Liver (tissue), 9 donors: Measurements from ENCODE around the gene CDC42SE2. TPM values are rescaled to one million over a fixed set of nuclear protein-coding genes. Genes with fewer than 3 reads are reported as not detected.

Experiments
- DNase-seq: peaks from one replicate; pipeline ENCODE4 v3.0.0-alpha.2; 2017; ENCODE audit warnings: low spot score
- H3K27ac ChIP-seq, 2 donors: one replicate each; pipeline ENCODE4 v1.7.0; 2013; ENCODE audit warnings: inconsistent platforms in 2 of 2, low read length in 2 of 2, control low read depth in 1 of 2, low read depth in 1 of 2, mild to moderate bottlenecking in 1 of 2
- H3K27me3 ChIP-seq, 4 donors: one replicate each; pipeline versions ENCODE4 v1.6.1 to v1.7.0; 2013; ENCODE audit warnings: low read length in 3 of 4, inconsistent platforms in 1 of 4, mild to moderate bottlenecking in 1 of 4, moderate library complexity in 1 of 4; ENCODE audit not compliant: control insufficient read depth in 4 of 4, insufficient read depth in 4 of 4
- H3K36me3 ChIP-seq, 4 donors: one replicate each; pipeline versions ENCODE4 v1.6.1 to v1.7.0; 2013; ENCODE audit warnings: low read length in 3 of 4, mild to moderate bottlenecking in 3 of 4, low read depth in 1 of 4, moderate library complexity in 1 of 4; ENCODE audit not compliant: control insufficient read depth in 4 of 4, insufficient read depth in 3 of 4
- H3K4me1 ChIP-seq, 4 donors: one replicate each; pipeline versions ENCODE4 v1.6.1 to v1.7.0; 2013; ENCODE audit warnings: low read length in 3 of 4, mild to moderate bottlenecking in 3 of 4, moderate library complexity in 1 of 4; ENCODE audit not compliant: control insufficient read depth in 4 of 4, insufficient read depth in 4 of 4
- H3K4me3 ChIP-seq, 3 donors: one replicate each; pipeline versions ENCODE4 v1.6.1 to v1.7.0; 2013; ENCODE audit warnings: low read length in 3 of 3, control low read depth in 1 of 3, low read depth in 1 of 3, mild to moderate bottlenecking in 1 of 3
- H3K9ac ChIP-seq, 2 donors: one replicate each; pipeline ENCODE4 v1.7.0; 2013; ENCODE audit warnings: low read length in 2 of 2, mild to moderate bottlenecking in 2 of 2, moderate library complexity in 2 of 2, control low read depth in 1 of 2, low read depth in 1 of 2
- H3K9me3 ChIP-seq, 4 donors: one replicate each; pipeline versions ENCODE4 v1.6.1 to v1.7.0; 2013; ENCODE audit warnings: low read length in 3 of 4; ENCODE audit not compliant: control insufficient read depth in 4 of 4
- ATF3 ChIP-seq: IDR thresholded peaks from 2 replicates; pipeline ENCODE4 v1.6.1; 2016; ENCODE audit warnings: antibody characterized with exemption
- CTCF ChIP-seq: fragments of 150-350 bp; IDR thresholded peaks from 2 replicates; pipeline ENCODE4 v1.5.1; 2017; ENCODE audit warnings: improper control_type of control experiment, low read depth, low read length; ENCODE audit not compliant: missing input control
- EGR1 ChIP-seq, 2 donors: IDR thresholded peaks; 2 replicates each; pipeline ENCODE4 v1.6.1; 2016 to 2018; ENCODE audit warnings: antibody characterized with exemption in 2 of 2, low read depth in 2 of 2
- FOXA2 ChIP-seq: IDR thresholded peaks from 2 replicates; pipeline ENCODE4 v1.6.1; 2016; ENCODE audit warnings: antibody characterized with exemption
- GABPA ChIP-seq, 2 donors: IDR thresholded peaks in 1 of 2; conservative IDR thresholded peaks in 1 of 2; 2 replicates each; pipeline ENCODE4 v1.6.1; 2016; ENCODE audit warnings: antibody characterized with exemption in 2 of 2, mild to moderate bottlenecking in 1 of 2, moderate library complexity in 1 of 2
- HNF4A ChIP-seq, 2 donors: conservative IDR thresholded peaks; 2 replicates each; pipeline ENCODE4 v1.6.1; 2016; ENCODE audit warnings: antibody characterized with exemption in 2 of 2, mild to moderate bottlenecking in 2 of 2
- HNF4G ChIP-seq: IDR thresholded peaks from 2 replicates; pipeline ENCODE4 v1.6.1; 2016; ENCODE audit warnings: antibody characterized with exemption
- JUND ChIP-seq, 2 donors: IDR thresholded peaks; 2 replicates each; pipeline ENCODE4 v1.6.1; 2016; ENCODE audit warnings: antibody characterized with exemption in 2 of 2
- MAX ChIP-seq: IDR thresholded peaks from 2 replicates; pipeline ENCODE4 v1.6.1; 2016; ENCODE audit warnings: antibody characterized with exemption
- NR2F2 ChIP-seq: IDR thresholded peaks from 2 replicates; pipeline ENCODE4 v1.6.1; 2016; ENCODE audit warnings: antibody characterized with exemption
- RAD21 ChIP-seq, 2 donors: IDR thresholded peaks; 2 replicates each; pipeline ENCODE4 v1.6.1; 2016; ENCODE audit warnings: antibody characterized with exemption in 2 of 2, mild to moderate bottlenecking in 2 of 2
- REST ChIP-seq: IDR thresholded peaks from 2 replicates; pipeline ENCODE4 v1.6.1; 2016; ENCODE audit warnings: antibody characterized with exemption, mild to moderate bottlenecking
- RXRA ChIP-seq, 2 donors: IDR thresholded peaks; 2 replicates each; pipeline ENCODE4 v1.6.1; 2017 to 2018; ENCODE audit warnings: antibody characterized with exemption in 2 of 2, mild to moderate bottlenecking in 1 of 2
- SP1 ChIP-seq: IDR thresholded peaks from 2 replicates; pipeline ENCODE4 v1.6.1; 2018; ENCODE audit warnings: antibody characterized with exemption, mild to moderate bottlenecking
- TAF1 ChIP-seq: conservative IDR thresholded peaks from 2 replicates; pipeline ENCODE4 v1.6.1; 2016; ENCODE audit warnings: antibody characterized with exemption, mild to moderate bottlenecking
- YY1 ChIP-seq: IDR thresholded peaks from 2 replicates; pipeline ENCODE4 v1.6.1; 2016; ENCODE audit warnings: antibody characterized with exemption, mild to moderate bottlenecking
- WGBS: extraction: QIAGEN DNeasy Blood & Tissue Kit; methylation state at CpG from one replicate; pipeline ENCODE4 v1.1.7; 2013; 5-methylcytosine and 5-hydroxymethylcytosine counted together
- polyA plus RNA-seq, 2 donors: library from polyadenylated mRNA; stranded (reverse) in 1 of 2; unstranded in 1 of 2; fragments of 200-250 nt in 1 of 2; fragments of >200 nt in 1 of 2; fragmentation: Nextera tagmentation in 1 of 2; extraction: Ambion mirVana in 1 of 2; gene quantifications; one replicate each; pipeline versions ENCODE4 v1.2.1 to v1.2.3, GENCODE V29; 2013 to 2015
- total RNA-seq, 2 donors: library from RNA; depleted of rRNA; stranded (reverse); fragments of >200 nt; gene quantifications; one replicate each; pipeline ENCODE4 v1.2.3, GENCODE V29; 2014
- TF ChIP-seq, protein P1 (sequence below): IDR thresholded peaks from 2 replicates; pipeline ENCODE4 v1.6.1; 2016; ENCODE audit warnings: antibody characterized with exemption
- donor health status: healthy.
- donor health status: healthy.
- donor health status: healthy.
- donor health status: healthy.
- donor health status: healthy.

Gene CDC42SE2
- total and polyA plus RNA-seq, 4 donors = 7.8 to 31.7 (median 17.0) TPM

GRCh38 chr5:131272724-131273123, 8.9 kb downstream of the CDC42SE2 start:
- H3K9me3 ChIP-seq = no peaks in the 10 kb centered on the region
- no peaks in the 10 kb centered on the region for H3K27me3 ChIP-seq
- 50% methylated on average over 2 of the region's 2 CpGs for WGBS
- no peak overlapping the region for H3K27ac ChIP-seq
- H3K9ac ChIP-seq = peak overlapping the region in 1 of 2 donors; percentile 19
- peaks cover 0 to 13% (median 2%) of the 10 kb centered on the region in 4 donors for H3K4me1 ChIP-seq
- DNase-seq = no peak
- H3K4me3 ChIP-seq = no peak overlapping the region
- TF ChIP-seq NR2F2 (no peak), RAD21 (IDR thresholded peaks at IDR 0.05) (no peak), SP1 (no peak), RXRA (IDR thresholded peaks at IDR 0.05) (no peak), EGR1 (IDR thresholded peaks at IDR 0.05; ENCODE audit: low read depth in 2 of 2) (no peak), GABPA (IDR thresholded peaks at IDR 0.05 in 1 of 2, conservative IDR thresholded peaks at IDR 0.05 in 1 of 2) (no peak), JUND (IDR thresholded peaks at IDR 0.05) (no peak), CTCF (no peak), HNF4G (no peak), TAF1 (no peak), HNF4A (conservative IDR thresholded peaks at IDR 0.05) (no peak), YY1 (no peak), ATF3 (no peak)
- TF ChIP-seq, protein P1, sequence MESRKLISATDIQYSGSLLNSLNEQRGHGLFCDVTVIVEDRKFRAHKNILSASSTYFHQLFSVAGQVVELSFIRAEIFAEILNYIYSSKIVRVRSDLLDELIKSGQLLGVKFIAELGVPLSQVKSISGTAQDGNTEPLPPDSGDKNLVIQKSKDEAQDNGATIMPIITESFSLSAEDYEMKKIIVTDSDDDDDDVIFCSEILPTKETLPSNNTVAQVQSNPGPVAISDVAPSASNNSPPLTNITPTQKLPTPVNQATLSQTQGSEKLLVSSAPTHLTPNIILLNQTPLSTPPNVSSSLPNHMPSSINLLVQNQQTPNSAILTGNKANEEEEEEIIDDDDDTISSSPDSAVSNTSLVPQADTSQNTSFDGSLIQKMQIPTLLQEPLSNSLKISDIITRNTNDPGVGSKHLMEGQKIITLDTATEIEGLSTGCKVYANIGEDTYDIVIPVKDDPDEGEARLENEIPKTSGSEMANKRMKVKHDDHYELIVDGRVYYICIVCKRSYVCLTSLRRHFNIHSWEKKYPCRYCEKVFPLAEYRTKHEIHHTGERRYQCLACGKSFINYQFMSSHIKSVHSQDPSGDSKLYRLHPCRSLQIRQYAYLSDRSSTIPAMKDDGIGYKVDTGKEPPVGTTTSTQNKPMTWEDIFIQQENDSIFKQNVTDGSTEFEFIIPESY = no peak
- H3K36me3 ChIP-seq = no peaks in the 10 kb centered on the region

DNA sequence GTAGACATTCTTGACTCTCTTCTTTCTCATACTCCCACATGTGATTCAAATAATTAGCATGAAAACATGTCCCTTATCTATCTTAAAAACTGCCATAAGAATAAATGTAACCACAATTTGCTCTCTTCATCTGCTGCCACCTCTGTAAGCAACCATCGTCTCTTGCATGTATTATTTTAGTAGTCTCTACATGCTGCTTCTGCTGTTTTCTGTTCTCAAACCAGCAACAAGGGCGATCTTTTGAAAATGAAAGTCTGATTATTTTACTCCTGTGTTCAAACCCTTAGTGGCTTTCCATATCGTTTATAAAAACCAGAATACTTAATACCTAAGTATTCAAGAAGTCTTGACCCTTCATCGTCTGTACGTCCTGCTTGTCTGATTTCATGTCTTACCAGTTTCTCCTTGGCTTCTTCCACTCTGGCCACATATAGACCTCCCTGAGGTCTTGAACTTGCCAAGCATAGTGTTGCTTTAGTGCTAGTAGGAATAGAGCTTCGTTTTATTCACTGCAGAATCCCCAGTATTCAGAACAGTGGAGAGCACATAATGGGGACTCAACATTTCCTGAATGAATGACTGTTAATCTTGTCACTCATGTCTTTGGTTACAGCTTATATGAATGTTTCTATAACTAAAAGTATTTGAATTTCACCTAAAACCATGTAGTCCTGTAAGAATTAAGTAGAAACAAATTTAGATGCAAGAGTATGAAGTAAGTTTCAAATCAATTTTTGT, 10.6 kb downstream of the CDC42SE2 start:
- Histone ChIP-seq H3K9ac (no peak overlapping the region), H3K36me3 (no peaks in the 10 kb centered on the region), H3K4me3 (no peak overlapping the region), H3K9me3 (no peaks in the 10 kb centered on the region), H3K4me1 (peaks cover 0 to 13% (median 3%) of the 10 kb centered on the region in 4 donors), H3K27me3 (no peaks in the 10 kb centered on the region), H3K27ac (no peak overlapping the region)
- TF ChIP-seq FOXA2 = no peak
- no peak for TF ChIP-seq YY1
- TF ChIP-seq HNF4G = no peak
- no peak for DNase-seq
- 82% methylated on average over 6 of the region's 6 CpGs for WGBS

DNA sequence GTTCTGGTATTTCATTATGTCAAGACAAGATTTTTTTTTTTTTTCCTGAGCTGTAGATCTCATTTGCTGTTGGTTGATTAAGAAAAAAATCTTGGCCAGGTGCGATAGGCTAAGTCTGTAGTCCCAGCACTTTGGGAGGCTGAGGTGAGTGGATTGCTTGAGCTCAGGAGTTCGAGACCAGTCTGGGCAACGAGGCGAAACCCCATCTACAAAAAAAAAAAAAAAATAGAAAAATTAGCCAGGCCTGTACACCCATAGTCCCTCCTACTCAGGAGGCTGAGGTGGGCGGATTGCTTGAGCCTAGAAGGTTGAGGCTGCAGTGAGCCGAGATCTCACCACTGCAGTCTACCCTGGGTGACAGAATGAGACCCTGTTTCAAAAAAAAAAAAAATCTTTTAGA, 12.2 kb downstream of the CDC42SE2 start:
- WGBS = 89% methylated on average over 6 of the region's 6 CpGs
- TF ChIP-seq REST (no peak), EGR1 (IDR thresholded peaks at IDR 0.05; ENCODE audit: low read depth in 2 of 2) (no peak), JUND (IDR thresholded peaks at IDR 0.05) (no peak), MAX (no peak), HNF4A (conservative IDR thresholded peaks at IDR 0.05) (no peak), RXRA (IDR thresholded peaks at IDR 0.05) (no peak), HNF4G (no peak)
- TF ChIP-seq, protein P1 = no peak

More for the DNA sequence above, 12.2 kb downstream of the CDC42SE2 start:
- no peak overlapping the region for H3K9ac ChIP-seq
- H3K4me1 ChIP-seq = peaks cover 7 to 16% (median 9%) of the 10 kb centered on the region in 4 donors
- H3K36me3 ChIP-seq = no peaks in the 10 kb centered on the region
- no peak for DNase-seq
- no peak overlapping the region for H3K4me3 ChIP-seq
- H3K9me3 ChIP-seq = no peaks in the 10 kb centered on the region
- no peak overlapping the region for H3K27ac ChIP-seq
- H3K27me3 ChIP-seq = no peaks in the 10 kb centered on the region
